Lower leg skin (tissue), 4 donors: ENCODE measurements around the gene TCP11. TPM values are rescaled to one million over a fixed set of nuclear protein-coding genes. Genes with fewer than 3 reads are reported as not detected.
A peak's percentile ranks its signal among the peaks of the same experiment; 100 is the strongest.

Experiments used
- DNase-seq, 2 donors: peaks; one replicate each; pipeline ENCODE4 v3.0.0-alpha.2; 2019; ENCODE audit warnings: low spot score in 2 of 2
- H3K4me3 ChIP-seq: fragments of 200-600 bp; sonication (generic); 2 replicates; pipeline ENCODE4 v1.5.1; 2017; ENCODE audit warnings: mild to moderate bottlenecking, low read depth; ENCODE audit not compliant: poor library complexity, severe bottlenecking
- CTCF ChIP-seq, 3 donors: fragments of 450-650 bp; IDR thresholded peaks; one replicate each; pipeline ENCODE4 v1.5.1; 2016; ENCODE audit warnings: antibody characterized with exemption in 3 of 3, mild to moderate bottlenecking in 3 of 3, moderate library complexity in 2 of 3
- POLR2A ChIP-seq, 2 donors: fragments of 450-650 bp; IDR thresholded peaks; one replicate each; pipeline ENCODE4 v1.6.1; 2016 to 2017; ENCODE audit warnings: antibody characterized with exemption in 2 of 2, mild to moderate bottlenecking in 1 of 2, moderate library complexity in 1 of 2
- WGBS, 2 donors: methylation state at CpG; one replicate each; pipeline ENCODE4 v1.1.5; 2018; 5-methylcytosine and 5-hydroxymethylcytosine counted together
- intact Hi-C: fragments of 100-400 bp; cut with DNase I; formaldehyde crosslinking; loops from one replicate; pipeline ENCODE4 v1.15.0; 2023; ENCODE audit warnings: low total_unique reads
- total RNA-seq, 4 donors: library from RNA; depleted of rRNA; stranded (reverse); fragments of >200 nt; gene quantifications; one replicate each; pipeline ENCODE4 v1.1.0, GENCODE V29; 2016

The TCP11 gene
- total RNA-seq, 4 donors from 2014 or later = 0.97 to 1.7 TPM; not detected in 2

GRCh38 chr6:35085359-35086281 is 55.5 kb downstream of the TCP11 start:
- intact Hi-C loops = no loop called here
- H3K4me3 ChIP-seq = no peak overlapping the region
- DNase-seq = peak in 1 of 2 donors; percentile 81
- WGBS, 2 donors = 95 to 97% methylated on average over 30 of the region's 30 CpGs
- no peak for TF ChIP-seq POLR2A (IDR thresholded peaks at IDR 0.05)
- no peak for TF ChIP-seq CTCF (IDR thresholded peaks at IDR 0.05)

GRCh38 chr6:35084511-35085203 is 56.5 kb downstream of the TCP11 start:
- WGBS, 2 donors = 50 to 61% methylated on average over 12 of the region's 12 CpGs
- peak in 1 of 2 donors; percentile 80 for DNase-seq
- H3K4me3 ChIP-seq = no peak overlapping the region
- TF ChIP-seq POLR2A (IDR thresholded peaks at IDR 0.05) (no peak), CTCF (IDR thresholded peaks at IDR 0.05) (no peak)
- intact Hi-C loops = no loop called here

- 31 to 33% methylated on average over 14 of the region's 14 CpGs for WGBS, 2 donors
- DNase-seq = peak in 1 of 2 donors; percentile 85
- no peak overlapping the region for H3K4me3 ChIP-seq
- intact Hi-C loops = no loop called here
- TF ChIP-seq POLR2A (IDR thresholded peaks at IDR 0.05) (no peak), CTCF (IDR thresholded peaks at IDR 0.05) (no peak)
Observed at GRCh38 chr6:35084041-35084491, 57.1 kb downstream of the TCP11 start.

- TF ChIP-seq POLR2A (IDR thresholded peaks at IDR 0.05) (no peak), CTCF (IDR thresholded peaks at IDR 0.05) (no peak)
- DNase-seq = no peak
- 76 to 84% methylated on average over 9 of the region's 9 CpGs for WGBS, 2 donors
- no peak overlapping the region for H3K4me3 ChIP-seq
- intact Hi-C loops = no loop called here
Observed at GRCh38 chr6:35083507-35083906, 57.6 kb downstream of the TCP11 start.

- intact Hi-C loops = no loop called here
- DNase-seq = peak in 1 of 2 donors; percentile 77
- no peak overlapping the region for H3K4me3 ChIP-seq
- TF ChIP-seq CTCF (IDR thresholded peaks at IDR 0.05) (no peak), POLR2A (IDR thresholded peaks at IDR 0.05) (no peak)
- 84 to 94% methylated on average over 12 to 13 of the region's 13 CpGs for WGBS, 2 donors
Observed at GRCh38 chr6:35082733-35083403, 58.3 kb downstream of the TCP11 start.
